Esophagus squamous epithelium (tissue), 4 donors: ENCODE results near the gene HOXA4.

ENCODE experiments used
- POLR2A ChIP-seq, 4 donors: fragments of 450-650 bp; IDR thresholded peaks; one replicate each; pipeline ENCODE4 v1.6.1; 2017; ENCODE audit warnings: antibody characterized with exemption in 4 of 4, mild to moderate bottlenecking in 4 of 4, moderate library complexity in 3 of 4
- TF ChIP-seq, protein P1 (sequence below), 6 experiments: fragments of 450-650 bp in 4 of 6; fragments of 200-600 bp in 2 of 6; sonication (generic) in 2 of 6; IDR thresholded peaks; one replicate each; pipeline ENCODE4 v1.5.1; 2016 to 2019; ENCODE audit warnings: antibody characterized with exemption in 6 of 6, mild to moderate bottlenecking in 4 of 6, moderate library complexity in 4 of 6

GRCh38 chr7:27155816-27156507 is 25.4 kb upstream of the HOXA4 start:
- TF ChIP-seq, protein P1, sequence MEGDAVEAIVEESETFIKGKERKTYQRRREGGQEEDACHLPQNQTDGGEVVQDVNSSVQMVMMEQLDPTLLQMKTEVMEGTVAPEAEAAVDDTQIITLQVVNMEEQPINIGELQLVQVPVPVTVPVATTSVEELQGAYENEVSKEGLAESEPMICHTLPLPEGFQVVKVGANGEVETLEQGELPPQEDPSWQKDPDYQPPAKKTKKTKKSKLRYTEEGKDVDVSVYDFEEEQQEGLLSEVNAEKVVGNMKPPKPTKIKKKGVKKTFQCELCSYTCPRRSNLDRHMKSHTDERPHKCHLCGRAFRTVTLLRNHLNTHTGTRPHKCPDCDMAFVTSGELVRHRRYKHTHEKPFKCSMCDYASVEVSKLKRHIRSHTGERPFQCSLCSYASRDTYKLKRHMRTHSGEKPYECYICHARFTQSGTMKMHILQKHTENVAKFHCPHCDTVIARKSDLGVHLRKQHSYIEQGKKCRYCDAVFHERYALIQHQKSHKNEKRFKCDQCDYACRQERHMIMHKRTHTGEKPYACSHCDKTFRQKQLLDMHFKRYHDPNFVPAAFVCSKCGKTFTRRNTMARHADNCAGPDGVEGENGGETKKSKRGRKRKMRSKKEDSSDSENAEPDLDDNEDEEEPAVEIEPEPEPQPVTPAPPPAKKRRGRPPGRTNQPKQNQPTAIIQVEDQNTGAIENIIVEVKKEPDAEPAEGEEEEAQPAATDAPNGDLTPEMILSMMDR (IDR thresholded peaks at IDR 0.05), result no peak
- TF ChIP-seq POLR2A (IDR thresholded peaks at IDR 0.05), result no peak
